HCT116 (cell line): Measurements from ENCODE around the gene CFAP119. TPM values are rescaled to one million over a fixed set of nuclear protein-coding genes. Genes with fewer than 3 reads are reported as not detected.

Experiments used
- ATAC-seq: fragments of 200-7000 bp; cut with Tn5 transposase; 2 replicates; pipeline ENCODE4 v1.9.1; 2020; ENCODE audit warnings: mild to moderate bottlenecking, moderate library complexity
- BruUV-seq: library from RNA; stranded (reverse); fragments of 400-500 nt; replicated peaks from 2 replicates; lab custom pipeline; 2021; lab: Mats Ljungman, UMichigan
- CTCF ChIA-PET: fragments of 300-600 bp; sonication (Branson Sonifier 250); formaldehyde crosslinking; loops from one replicate; lab custom pipeline; 2021; ENCODE audit warnings: antibody characterized with exemption; lab: Charles Lee
- POLR2A ChIA-PET: fragments of 300-600, 350-600 bp; sonication (Branson Sonifier 250); formaldehyde crosslinking; loops from one replicate; lab custom pipeline; 2021; ENCODE audit warnings: antibody characterized with exemption; lab: Charles Lee
- RAD21 ChIA-PET, 2 experiments: fragments of 300-600 bp; sonication (Branson Sonifier 250); formaldehyde crosslinking; loops; one replicate each; lab custom pipeline; 2023; ENCODE audit warnings: low total read pairs in 2 of 2; ENCODE audit not compliant: uncharacterized antibody in 2 of 2, unreplicated experiment in 2 of 2, low non-redundant PET in 1 of 2; lab: Charles Lee
- DNase-seq: peaks from one replicate; pipeline ENCODE4 v3.0.0-alpha.2; 2010; ENCODE audit warnings: low read depth, low spot score
- H2AFZ ChIP-seq: fragments of 200-600 bp; shearing (Covaris generic), sonication (generic); 2 replicates; pipeline ENCODE4 v1.6.1; 2017; ENCODE audit warnings: low read depth, mixed run types, mixed read lengths, antibody characterized with exemption, low read length; ENCODE audit not compliant: poor library complexity, severe bottlenecking
- H3K27ac ChIP-seq: 2 replicates; pipeline ENCODE4 v1.5.1; 2012; ENCODE audit warnings: low read depth, low read length
- H3K27me3 ChIP-seq: fragments of 200-600 bp; sonication (generic); 2 replicates; pipeline ENCODE4 v1.6.1; 2016; ENCODE audit warnings: mixed run types, low read length, mixed read lengths; ENCODE audit not compliant: insufficient read depth
- H3K36me3 ChIP-seq, 2 experiments: fragments of 200-500 bp in 1 of 2; fragments of 200-600 bp in 1 of 2; sonication (Bioruptor generic) in 1 of 2; sonication (generic) in 1 of 2; 2 replicates each; pipeline versions ENCODE4 v1.5.1 to v1.6.1; 2014 to 2016; ENCODE audit warnings: low read length in 2 of 2, inconsistent platforms in 1 of 2, mixed read lengths in 1 of 2, mixed run types in 1 of 2; ENCODE audit not compliant: insufficient read depth in 2 of 2, control insufficient read depth in 1 of 2
- H3K4me1 ChIP-seq, 2 experiments: fragments of 200-600 bp in 1 of 2; sonication (generic) in 1 of 2; 2 replicates each; pipeline versions ENCODE4 v1.5.1 to v1.6.1; 2012 to 2017; ENCODE audit warnings: low read length in 2 of 2, inconsistent platforms in 1 of 2, mild to moderate bottlenecking in 1 of 2, mixed read lengths in 1 of 2, mixed run types in 1 of 2, moderate library complexity in 1 of 2; ENCODE audit not compliant: insufficient read depth in 2 of 2, control insufficient read depth in 1 of 2
- H3K4me2 ChIP-seq: fragments of 200-600 bp; sonication (generic); 2 replicates; pipeline ENCODE4 v1.6.1; 2017; ENCODE audit warnings: mixed run types, low read length, mixed read lengths
- H3K4me3 ChIP-seq, 2 experiments: fragments of 200-600 bp in 1 of 2; sonication (generic) in 1 of 2; replicated peaks in 1 of 2; 2 replicates each; pipeline ENCODE4 v1.5.1; 2011 to 2016; ENCODE audit warnings: low read length in 2 of 2, control low read depth in 1 of 2, low read depth in 1 of 2, mild to moderate bottlenecking in 1 of 2, mixed read lengths in 1 of 2, mixed run types in 1 of 2
- H3K79me2 ChIP-seq: fragments of 200-600 bp; sonication (generic); 2 replicates; pipeline ENCODE4 v1.6.1; 2017; ENCODE audit warnings: mild to moderate bottlenecking, mixed run types, low read length, moderate library complexity, mixed read lengths; ENCODE audit not compliant: insufficient read depth
- H3K9ac ChIP-seq: fragments of 200-600 bp; sonication (generic); 2 replicates; pipeline ENCODE4 v1.6.1; 2016; ENCODE audit warnings: low read length, mixed read lengths
- H3K9me2 ChIP-seq: fragments of 200-600 bp; sonication (generic), shearing (Covaris generic); 2 replicates; pipeline ENCODE4 v1.6.1; 2017; ENCODE audit warnings: mixed run types, mild to moderate bottlenecking, moderate library complexity; ENCODE audit not compliant: insufficient read depth
- H3K9me3 ChIP-seq, 2 experiments: fragments of 200-500 bp in 1 of 2; fragments of 200-600 bp in 1 of 2; sonication (Bioruptor generic) in 1 of 2; sonication (generic) in 1 of 2; 2 replicates each; pipeline ENCODE4 v1.6.1; 2014 to 2017; ENCODE audit warnings: low read length in 2 of 2, mixed read lengths in 2 of 2, inconsistent platforms in 1 of 2, low read depth in 1 of 2, mild to moderate bottlenecking in 1 of 2, mixed run types in 1 of 2, moderate library complexity in 1 of 2; ENCODE audit not compliant: control insufficient read depth in 1 of 2, insufficient read depth in 1 of 2
- H4K20me1 ChIP-seq: fragments of 200-600 bp; sonication (generic), shearing (Covaris generic); 2 replicates; pipeline ENCODE4 v1.6.1; 2017; ENCODE audit warnings: mixed run types, mild to moderate bottlenecking, moderate library complexity; ENCODE audit not compliant: insufficient read depth
- CBX3 ChIP-seq: IDR thresholded peaks from 2 replicates; pipeline ENCODE4 v1.6.1; 2012; ENCODE audit warnings: low read depth
- FOSL1 ChIP-seq: IDR thresholded peaks from 2 replicates; pipeline ENCODE4 v1.6.1; 2012; ENCODE audit warnings: low read depth
- REST ChIP-seq: IDR thresholded peaks from 2 replicates; pipeline ENCODE4 v1.6.1; 2012; ENCODE audit warnings: low read depth
- intact Hi-C: fragments of 100-400 bp; cut with micrococcal nuclease; formaldehyde crosslinking; loops from 2 replicates; pipeline ENCODE4 v1.10.0; 2022
- total RNA-seq: library from RNA; stranded (reverse); gene quantifications from one replicate; pipeline ENCODE4 v1.2.1, GENCODE V29; 2021; ENCODE audit not compliant: unreplicated experiment
- TF ChIP-seq, protein P1 (sequence below): IDR thresholded peaks from 2 replicates; pipeline ENCODE4 v1.6.1; 2011; ENCODE audit warnings: mild to moderate bottlenecking, low read length, moderate library complexity; ENCODE audit not compliant: insufficient replicate concordance; ENCODE audit errors: extremely low read depth

The CFAP119 gene
- total RNA-seq, 1 experiment from 2014 or later, result 12.6 TPM

GRCh38 chr16:30728899-30729672, 32.8 kb downstream of the CFAP119 start:
- ChIA-PET RAD21 (no interaction called here), CTCF (no interaction called here), POLR2A (no interaction called here)
- H3K4me1 ChIP-seq, result no peaks in the 10 kb centered on the region
- H3K4me2 ChIP-seq, result no peak overlapping the region
- H3K27ac ChIP-seq, result no peak overlapping the region
- peaks cover 58 to 67% of the 10 kb centered on the region in 2 experiments; a peak in 3 of 4 replicates for H3K36me3 ChIP-seq
- ATAC-seq, result no peak
- no peak overlapping the region for H3K9ac ChIP-seq
- H3K79me2 ChIP-seq, result peaks cover 44% of the 10 kb centered on the region
- no peaks in the 10 kb centered on the region for H3K9me3 ChIP-seq
- H3K4me3 ChIP-seq, result no peak overlapping the region
- no TSS peak for BruUV-seq
- H2AFZ ChIP-seq, result no peak overlapping the region
- no peak for DNase-seq
- intact Hi-C loops, result no loop called here
- no peaks in the 10 kb centered on the region for H3K27me3 ChIP-seq
- no peaks in the 10 kb centered on the region for H3K9me2 ChIP-seq
- no peaks in the 10 kb centered on the region for H4K20me1 ChIP-seq
- TF ChIP-seq REST, result no peak
- TF ChIP-seq CBX3, result no peak
- no peak for TF ChIP-seq FOSL1
- TF ChIP-seq, protein P1, sequence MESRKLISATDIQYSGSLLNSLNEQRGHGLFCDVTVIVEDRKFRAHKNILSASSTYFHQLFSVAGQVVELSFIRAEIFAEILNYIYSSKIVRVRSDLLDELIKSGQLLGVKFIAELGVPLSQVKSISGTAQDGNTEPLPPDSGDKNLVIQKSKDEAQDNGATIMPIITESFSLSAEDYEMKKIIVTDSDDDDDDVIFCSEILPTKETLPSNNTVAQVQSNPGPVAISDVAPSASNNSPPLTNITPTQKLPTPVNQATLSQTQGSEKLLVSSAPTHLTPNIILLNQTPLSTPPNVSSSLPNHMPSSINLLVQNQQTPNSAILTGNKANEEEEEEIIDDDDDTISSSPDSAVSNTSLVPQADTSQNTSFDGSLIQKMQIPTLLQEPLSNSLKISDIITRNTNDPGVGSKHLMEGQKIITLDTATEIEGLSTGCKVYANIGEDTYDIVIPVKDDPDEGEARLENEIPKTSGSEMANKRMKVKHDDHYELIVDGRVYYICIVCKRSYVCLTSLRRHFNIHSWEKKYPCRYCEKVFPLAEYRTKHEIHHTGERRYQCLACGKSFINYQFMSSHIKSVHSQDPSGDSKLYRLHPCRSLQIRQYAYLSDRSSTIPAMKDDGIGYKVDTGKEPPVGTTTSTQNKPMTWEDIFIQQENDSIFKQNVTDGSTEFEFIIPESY, result no peak
